ENCODE results near the gene ANKRD16. TPM values are rescaled to one million over a fixed set of nuclear protein-coding genes. Genes with fewer than 3 reads are reported as not detected.

Gene ANKRD16
- total and polyA plus RNA-seq, 3 experiments from 2014 or later = 3.2 to 8.5 (median 7.2) TPM

- CTCF ChIA-PET = interaction anchor here (1.7 kb wide), 1 partner anchor 14 kb away, joined by 3 read pairs; no protein-coding TSS in a partner anchor
- DNase-seq = no peak
- Histone ChIP-seq H3K9me3 (ENCODE audit: low read length) (no peaks in the 10 kb centered on the region), H3K4me1 (ENCODE audit: insufficient read depth, low read length) (peaks cover 45% of the 10 kb centered on the region), H3K27ac (ENCODE audit: low read depth, low read length) (peak overlapping the region; percentile 26), H3K36me3 (ENCODE audit: insufficient read depth, low read length) (no peaks in the 10 kb centered on the region), H3K27me3 (ENCODE audit: insufficient read depth, low read length, poor library complexity, severe bottlenecking) (no peaks in the 10 kb centered on the region), H3K4me3 (ENCODE audit: low read length) (no peak overlapping the region)
- Mint-ChIP-seq H3K27me3 (no peaks in the 10 kb centered on the region), H3K4me3 (no peak overlapping the region), H3K4me1 (peaks cover 35 to 71% (median 65%) of the 10 kb centered on the region in 3 donors), H3K36me3 (peaks cover 3 to 55% (median 22%) of the 10 kb centered on the region in 3 donors), H3K9me3 (peaks cover 0 to 9% (median 3%) of the 10 kb centered on the region in 5 donors), H3K27ac (no peak overlapping the region)
- POLR2A ChIA-PET = no interaction called here
Observed at GRCh38 chr10:5894873-5895272, 5.2 kb upstream of the ANKRD16 start.

- Histone ChIP-seq H3K4me3 (ENCODE audit: low read length) (no peak overlapping the region), H3K9me3 (ENCODE audit: low read length) (no peaks in the 10 kb centered on the region), H3K27me3 (ENCODE audit: insufficient read depth, low read length, poor library complexity, severe bottlenecking) (no peaks in the 10 kb centered on the region), H3K36me3 (ENCODE audit: insufficient read depth, low read length) (no peaks in the 10 kb centered on the region), H3K27ac (ENCODE audit: low read depth, low read length) (peak overlapping the region; percentile 26), H3K4me1 (ENCODE audit: insufficient read depth, low read length) (peaks cover 45% of the 10 kb centered on the region)
- CTCF ChIA-PET = interaction anchor here (0.7 to 1.7 kb wide), 2 partner anchors 8 to 14 kb away, joined by 3 read pairs; no protein-coding TSS in a partner anchor
- DNase-seq = no peak
- Mint-ChIP-seq H3K36me3 (peaks cover 3 to 57% (median 22%) of the 10 kb centered on the region in 3 donors), H3K27ac (no peak overlapping the region), H3K9me3 (peaks cover 0 to 9% (median 3%) of the 10 kb centered on the region in 5 donors), H3K4me1 (peaks cover 35 to 68% (median 65%) of the 10 kb centered on the region in 3 donors), H3K27me3 (no peaks in the 10 kb centered on the region), H3K4me3 (no peak overlapping the region)
- POLR2A ChIA-PET = no interaction called here
Observed at GRCh38 chr10:5894403-5894802, 4.7 kb upstream of the ANKRD16 start.

GRCh38 chr10:5893321-5893720 lies 3.6 kb upstream of the ANKRD16 start:
- Histone ChIP-seq H3K27ac (ENCODE audit: low read depth, low read length) (no peak overlapping the region), H3K4me1 (ENCODE audit: insufficient read depth, low read length) (peaks cover 50% of the 10 kb centered on the region), H3K27me3 (ENCODE audit: insufficient read depth, low read length, poor library complexity, severe bottlenecking) (no peaks in the 10 kb centered on the region), H3K9me3 (ENCODE audit: low read length) (no peaks in the 10 kb centered on the region), H3K36me3 (ENCODE audit: insufficient read depth, low read length) (no peaks in the 10 kb centered on the region), H3K4me3 (ENCODE audit: low read length) (no peak overlapping the region)
- peaks cover 3 to 54% (median 22%) of the 10 kb centered on the region in 3 donors for H3K36me3 Mint-ChIP-seq
- ChIA-PET CTCF (no interaction called here), POLR2A (interaction anchor here (0.5 kb wide), 1 partner anchor 14 kb away, joined by 4 read pairs; no protein-coding TSS in a partner anchor)
- H3K4me1 Mint-ChIP-seq = peaks cover 41 to 66% (median 66%) of the 10 kb centered on the region in 3 donors
- H3K27ac Mint-ChIP-seq = peak overlapping the region in 5 of 8 donors; percentile 0 to 66 (median 25)
- H3K9me3 Mint-ChIP-seq = peaks cover 0 to 9% (median 3%) of the 10 kb centered on the region in 5 donors
- no peak for DNase-seq
- peak overlapping the region in 2 of 7 donors; percentile 1 to 35 for H3K4me3 Mint-ChIP-seq
- H3K27me3 Mint-ChIP-seq = no peaks in the 10 kb centered on the region

GRCh38 chr10:5892007-5892406 lies 2.3 kb upstream of the ANKRD16 start:
- no peak overlapping the region for H3K4me3 ChIP-seq (ENCODE audit: low read length)
- DNase-seq = no peak
- no peaks in the 10 kb centered on the region for H3K27me3 ChIP-seq (ENCODE audit: insufficient read depth, low read length, poor library complexity, severe bottlenecking)
- POLR2A ChIA-PET = no interaction called here
- Mint-ChIP-seq H3K4me3 (peak overlapping the region; percentile 25 to 94 (median 91)), H3K27ac (peak overlapping the region in 4 of 8 donors; percentile 28 to 67 (median 34)), H3K9me3 (peaks cover 0 to 3% (median 0%) of the 10 kb centered on the region in 5 donors), H3K27me3 (no peaks in the 10 kb centered on the region), H3K36me3 (peaks cover 3 to 44% (median 13%) of the 10 kb centered on the region in 3 donors), H3K4me1 (peaks cover 43 to 75% (median 67%) of the 10 kb centered on the region in 3 donors)
- H3K36me3 ChIP-seq (ENCODE audit: insufficient read depth, low read length) = no peaks in the 10 kb centered on the region
- no peak overlapping the region for H3K27ac ChIP-seq (ENCODE audit: low read depth, low read length)
- H3K4me1 ChIP-seq (ENCODE audit: insufficient read depth, low read length) = peaks cover 57% of the 10 kb centered on the region
- CTCF ChIA-PET = no interaction called here
- H3K9me3 ChIP-seq (ENCODE audit: low read length) = no peaks in the 10 kb centered on the region

- ChIA-PET POLR2A (interaction anchor here (0.6 kb wide), 1 partner anchor 173 kb away, joined by 4 read pairs; no protein-coding TSS in a partner anchor), CTCF (no interaction called here)
- Histone ChIP-seq H3K9me3 (ENCODE audit: low read length) (no peaks in the 10 kb centered on the region), H3K36me3 (ENCODE audit: insufficient read depth, low read length) (no peaks in the 10 kb centered on the region), H3K4me3 (ENCODE audit: low read length) (peak overlapping the region; percentile 47), H3K27ac (ENCODE audit: low read depth, low read length) (peak overlapping the region; percentile 53), H3K4me1 (ENCODE audit: insufficient read depth, low read length) (peaks cover 48% of the 10 kb centered on the region), H3K27me3 (ENCODE audit: insufficient read depth, low read length, poor library complexity, severe bottlenecking) (no peaks in the 10 kb centered on the region)
- no peak for DNase-seq
- Mint-ChIP-seq H3K4me1 (peaks cover 42 to 67% (median 60%) of the 10 kb centered on the region in 3 donors), H3K36me3 (peaks cover 3 to 39% (median 12%) of the 10 kb centered on the region in 3 donors), H3K9me3 (peaks cover 0 to 2% (median 0%) of the 10 kb centered on the region in 5 donors), H3K27ac (peak overlapping the region; percentile 5 to 93 (median 85)), H3K4me3 (peak overlapping the region; percentile 89 to 94 (median 91)), H3K27me3 (no peaks in the 10 kb centered on the region)
Observed at GRCh38 chr10:5891009-5891408, 1.3 kb upstream of the ANKRD16 start.

GRCh38 chr10:5890452-5890915 lies 791 bp upstream of the ANKRD16 start:
- DNase-seq = peak in 1 of 5 donors; percentile 50
- Histone ChIP-seq H3K4me1 (ENCODE audit: insufficient read depth, low read length) (peaks cover 43% of the 10 kb centered on the region), H3K9me3 (ENCODE audit: low read length) (no peaks in the 10 kb centered on the region), H3K36me3 (ENCODE audit: insufficient read depth, low read length) (no peaks in the 10 kb centered on the region), H3K27ac (ENCODE audit: low read depth, low read length) (peak overlapping the region; percentile 53), H3K4me3 (ENCODE audit: low read length) (peak overlapping the region; percentile 47), H3K27me3 (ENCODE audit: insufficient read depth, low read length, poor library complexity, severe bottlenecking) (no peaks in the 10 kb centered on the region)
- H3K9me3 Mint-ChIP-seq = peaks cover 0 to 2% (median 0%) of the 10 kb centered on the region in 5 donors
- CTCF ChIA-PET = interaction anchor here (0.9 to 1.7 kb wide), 7 partner anchors 10 to 196 kb away, joined by 3 to 6 read pairs (median 4); no protein-coding TSS in a partner anchor
- H3K27me3 Mint-ChIP-seq = no peaks in the 10 kb centered on the region
- peaks cover 41 to 62% (median 56%) of the 10 kb centered on the region in 3 donors for H3K4me1 Mint-ChIP-seq
- POLR2A ChIA-PET = interaction anchor here (0.6 to 2.0 kb wide), 6 partner anchors 77 to 1898 kb away, joined by 3 to 16 read pairs (median 5); partner anchors contain the start of genes ATP5F1C, GDI2, IL15RA and KIN
- H3K4me3 Mint-ChIP-seq = peak overlapping the region; percentile 89 to 94 (median 91)
- H3K36me3 Mint-ChIP-seq = peaks cover 7 to 39% (median 15%) of the 10 kb centered on the region in 3 donors
- H3K27ac Mint-ChIP-seq = peak overlapping the region; percentile 60 to 93 (median 85)

- POLR2A ChIA-PET = interaction anchor here (1.0 to 2.0 kb wide), 4 partner anchors 75 to 1899 kb away, joined by 4 to 16 read pairs (median 6); partner anchors contain the start of genes ATP5F1C, GDI2, IL15RA and KIN
- Histone ChIP-seq H3K36me3 (ENCODE audit: insufficient read depth, low read length) (peaks cover 1% of the 10 kb centered on the region), H3K27ac (ENCODE audit: low read depth, low read length) (peak overlapping the region; percentile 38), H3K9me3 (ENCODE audit: low read length) (no peaks in the 10 kb centered on the region), H3K4me1 (ENCODE audit: insufficient read depth, low read length) (peaks cover 37% of the 10 kb centered on the region), H3K4me3 (ENCODE audit: low read length) (peak overlapping the region; percentile 66), H3K27me3 (ENCODE audit: insufficient read depth, low read length, poor library complexity, severe bottlenecking) (no peaks in the 10 kb centered on the region)
- Mint-ChIP-seq H3K9me3 (peaks cover 0 to 2% (median 0%) of the 10 kb centered on the region in 5 donors), H3K36me3 (peaks cover 9 to 35% (median 11%) of the 10 kb centered on the region in 3 donors), H3K4me1 (peaks cover 39 to 52% (median 48%) of the 10 kb centered on the region in 3 donors), H3K27ac (peak overlapping the region in 7 of 8 donors; percentile 10 to 93 (median 76)), H3K27me3 (no peaks in the 10 kb centered on the region), H3K4me3 (peak overlapping the region; percentile 86 to 97 (median 90))
- CTCF ChIA-PET = interaction anchor here (0.7 to 1.7 kb wide), 10 partner anchors 12 to 197 kb away, joined by 3 to 6 read pairs (median 3); no protein-coding TSS in a partner anchor
- peak; percentile 24 to 57 (median 39) for DNase-seq
Observed at GRCh38 chr10:5888843-5889623, 660 bp downstream of the ANKRD16 start.

Measured in CD8-positive, alpha-beta memory T cell (primary cell).